GM21526 (cell line): ENCODE data around the gene TLR8.
A peak's percentile ranks its signal among the peaks of the same experiment; 100 is the strongest.

Source experiments
- ATAC-seq: cut with Tn5 transposase; IDR thresholded peaks from one replicate; pipeline ENCODE4 v1.9.1; 2021; ENCODE audit warnings: moderate library complexity; ENCODE audit not compliant: unreplicated experiment, low FRiP score

The TLR8 gene

GRCh38 chrX:12906046-12906761 lies at the start of gene TLR8:
Gene TLR8 (plus strand): TSS chrX:12906620. CDS start chrX:12906707, 87 bp downstream.
- no peak for ATAC-seq

DNA sequence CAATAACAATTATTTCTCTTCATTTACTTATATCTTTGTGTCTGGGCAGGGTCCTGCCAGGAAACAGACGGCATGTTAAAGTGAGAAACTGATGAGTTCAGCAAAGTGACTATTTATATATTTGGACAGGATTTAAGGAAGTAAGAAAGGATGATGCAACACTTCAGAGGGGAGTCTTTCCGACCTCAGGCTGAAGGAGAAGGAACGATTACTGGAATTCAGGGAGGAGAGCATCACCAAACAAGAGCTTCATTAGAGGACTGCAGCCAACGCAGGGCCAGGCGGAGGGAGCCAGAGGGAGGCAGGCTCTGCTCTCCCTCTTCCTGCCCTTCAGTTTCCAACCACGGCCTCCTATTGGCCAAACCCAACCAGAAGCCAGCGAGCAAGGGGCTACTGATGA lies 41.1 kb upstream of the TLR8 start:
- no peak for ATAC-seq

DNA sequence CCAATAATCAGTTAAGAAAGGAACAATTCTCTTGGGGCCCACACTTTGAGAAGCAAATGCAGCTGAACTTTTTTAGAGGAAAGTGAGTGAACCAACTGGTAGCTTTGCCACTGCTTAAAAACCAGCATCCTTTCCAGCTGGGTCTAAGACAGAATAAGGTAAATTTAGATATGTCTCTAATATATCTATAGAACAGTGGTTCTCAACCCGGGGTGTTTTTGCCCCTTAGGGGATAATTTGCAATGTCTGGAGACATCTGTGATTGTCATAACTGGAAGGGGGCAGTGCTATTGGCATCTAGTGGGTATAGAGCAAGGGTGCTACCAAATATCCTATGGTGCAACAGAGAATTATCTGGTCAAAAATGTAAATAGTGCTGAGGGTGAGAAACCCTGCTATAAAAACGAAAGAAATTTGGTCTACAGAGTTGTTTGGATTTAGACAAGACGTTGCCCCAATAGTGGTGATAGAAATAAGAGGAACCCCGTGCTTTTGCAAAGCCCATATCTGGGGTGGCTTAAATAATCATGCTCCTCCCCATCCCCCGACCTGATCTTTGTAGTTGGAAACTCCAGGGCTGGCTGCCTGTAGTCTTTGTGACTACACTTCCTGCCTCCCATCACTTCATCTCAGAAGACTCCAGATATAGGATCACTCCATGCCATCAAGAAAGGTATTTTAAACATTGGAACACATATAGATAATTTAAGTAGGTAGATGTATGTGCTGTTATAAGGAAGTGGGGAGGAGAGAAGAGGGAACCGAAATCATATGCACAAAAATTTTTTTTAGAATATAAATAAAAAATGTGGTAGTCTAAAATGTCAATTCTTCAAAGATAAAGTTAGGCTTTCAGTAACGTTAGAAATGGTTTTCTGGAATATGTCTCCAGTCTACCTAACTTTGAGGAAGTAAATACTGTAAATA lies 39.7 kb upstream of the TLR8 start, which contains the start of gene TLR7:
Gene TLR7, plus strand, starts transcription at position 622 of the 927 bp plus-strand sequence. CDS start 507 bp downstream, outside the sequence.
- ATAC-seq = no peak

GRCh38 chrX:12867685-12868084 lies 38.7 kb upstream of the TLR8 start:
- no peak for ATAC-seq

DNA sequence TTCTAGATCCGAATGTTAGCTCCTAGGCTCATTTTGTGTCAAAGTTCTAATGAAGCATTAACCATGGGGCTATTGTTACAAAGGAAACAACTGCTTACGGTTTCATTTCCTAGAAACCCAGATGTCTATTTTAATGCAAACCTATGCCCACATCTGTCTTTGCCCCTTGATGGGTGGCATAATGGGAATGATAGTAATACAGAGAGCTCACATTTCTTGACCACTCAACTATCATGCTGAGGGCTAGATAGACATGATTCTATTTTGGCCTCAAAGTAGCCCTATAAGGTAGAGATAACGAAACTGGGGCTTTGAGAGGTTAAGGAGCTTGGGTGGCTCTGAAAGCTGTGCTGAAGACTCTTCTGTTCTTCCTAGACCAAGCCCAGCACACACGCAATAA lies 37.7 kb upstream of the TLR8 start:
- ATAC-seq = peak; percentile 44

DNA sequence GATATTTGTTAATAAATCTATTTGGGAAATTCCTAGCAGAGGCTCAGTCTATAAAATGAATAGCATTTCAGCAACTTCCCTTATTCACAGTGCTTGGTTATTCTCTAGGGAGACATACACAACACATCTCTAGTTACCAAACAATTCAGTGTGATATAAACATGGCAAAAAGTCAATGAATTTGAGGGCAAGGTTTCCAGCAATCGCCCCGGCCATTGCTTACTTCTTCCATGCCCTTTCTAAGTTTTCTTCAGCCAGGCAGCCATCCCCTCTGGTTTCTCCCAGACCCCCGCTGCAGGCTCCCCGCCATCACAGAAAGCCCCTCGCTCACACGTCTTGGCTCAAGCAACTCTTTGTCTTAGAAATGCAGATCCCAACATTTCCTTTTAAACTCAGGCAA lies 35.2 kb upstream of the TLR8 start:
- no peak for ATAC-seq

- ATAC-seq = no peak
Measured at GRCh38 chrX:12872741-12873140, 33.7 kb upstream of the TLR8 start.

DNA sequence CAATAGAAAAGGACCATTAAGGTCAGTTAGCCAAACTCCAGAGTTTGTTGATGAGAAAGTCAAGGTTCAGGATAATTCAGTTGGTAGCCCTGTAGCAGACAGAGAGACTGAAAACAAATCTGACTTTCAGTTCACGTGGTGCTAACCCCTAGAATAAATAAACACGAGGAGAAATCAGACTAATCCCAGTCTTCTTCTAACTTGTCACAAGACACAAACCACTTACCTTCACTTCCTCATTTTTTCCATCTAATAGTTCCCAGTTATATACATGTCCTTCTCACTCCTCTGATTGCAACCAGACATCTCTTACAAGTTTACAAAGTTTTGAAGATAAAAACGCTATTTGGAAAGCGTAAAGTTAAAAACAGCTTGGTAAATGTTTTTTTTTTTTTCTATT lies 31.8 kb upstream of the TLR8 start:
- ATAC-seq = no peak

DNA sequence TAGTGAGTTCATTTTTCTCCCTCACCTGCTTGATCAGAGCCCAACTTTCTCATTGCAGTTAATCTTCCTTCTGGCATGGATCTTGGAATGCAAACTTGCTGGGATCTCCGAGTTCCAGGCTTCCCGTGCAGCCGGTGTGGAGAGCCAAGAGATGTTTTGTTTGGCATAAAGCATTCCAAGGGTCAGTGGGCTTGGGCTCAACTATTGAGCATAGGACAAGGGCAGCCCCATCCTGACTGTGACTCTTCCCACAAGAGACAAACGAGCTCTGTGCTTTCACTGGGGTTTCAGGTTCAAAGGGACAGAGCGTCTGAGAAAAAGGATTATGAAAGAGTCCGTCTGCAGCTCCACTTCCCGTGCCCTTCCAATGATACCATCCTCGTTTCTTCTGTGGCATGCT lies 29.0 kb upstream of the TLR8 start:
- ATAC-seq = no peak

- ATAC-seq = no peak
Measured at GRCh38 chrX:12878536-12878935, 27.9 kb upstream of the TLR8 start.

DNA sequence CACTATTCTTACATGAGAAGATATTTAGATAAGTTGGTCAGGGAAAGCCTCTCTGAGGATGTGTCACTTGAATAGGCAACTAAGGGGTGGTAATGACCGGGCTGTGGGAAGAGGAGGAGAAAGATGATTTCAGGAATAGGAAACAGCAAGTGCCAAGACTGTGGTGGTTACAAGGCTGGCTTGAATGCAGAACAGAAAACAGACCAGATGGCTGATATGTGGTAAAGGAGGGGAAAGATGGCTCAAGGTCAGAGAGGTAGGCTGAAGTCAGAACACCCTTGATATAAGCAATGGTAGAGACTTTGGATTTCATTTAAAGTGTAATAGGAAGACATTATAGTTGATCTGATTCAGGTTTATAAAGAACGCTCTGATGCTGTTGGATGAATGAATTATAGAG lies 24.5 kb upstream of the TLR8 start:
- ATAC-seq = no peak

- ATAC-seq = no peak
Measured at GRCh38 chrX:12885508-12885907, 20.9 kb upstream of the TLR8 start.

GRCh38 chrX:12886545-12886944 lies 19.9 kb upstream of the TLR8 start:
- no peak for ATAC-seq

DNA sequence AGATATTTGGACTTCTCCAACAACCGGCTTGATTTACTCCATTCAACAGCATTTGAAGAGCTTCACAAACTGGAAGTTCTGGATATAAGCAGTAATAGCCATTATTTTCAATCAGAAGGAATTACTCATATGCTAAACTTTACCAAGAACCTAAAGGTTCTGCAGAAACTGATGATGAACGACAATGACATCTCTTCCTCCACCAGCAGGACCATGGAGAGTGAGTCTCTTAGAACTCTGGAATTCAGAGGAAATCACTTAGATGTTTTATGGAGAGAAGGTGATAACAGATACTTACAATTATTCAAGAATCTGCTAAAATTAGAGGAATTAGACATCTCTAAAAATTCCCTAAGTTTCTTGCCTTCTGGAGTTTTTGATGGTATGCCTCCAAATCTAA lies 19.3 kb upstream of the TLR8 start:
- no peak for ATAC-seq

- ATAC-seq = no peak
Measured at GRCh38 chrX:12887767-12888166, 18.7 kb upstream of the TLR8 start.

- ATAC-seq = peak; percentile 56
Measured at GRCh38 chrX:12890467-12890866, 16.0 kb upstream of the TLR8 start.

- no peak for ATAC-seq
Measured at GRCh38 chrX:12891171-12891570, 15.2 kb upstream of the TLR8 start.

DNA sequence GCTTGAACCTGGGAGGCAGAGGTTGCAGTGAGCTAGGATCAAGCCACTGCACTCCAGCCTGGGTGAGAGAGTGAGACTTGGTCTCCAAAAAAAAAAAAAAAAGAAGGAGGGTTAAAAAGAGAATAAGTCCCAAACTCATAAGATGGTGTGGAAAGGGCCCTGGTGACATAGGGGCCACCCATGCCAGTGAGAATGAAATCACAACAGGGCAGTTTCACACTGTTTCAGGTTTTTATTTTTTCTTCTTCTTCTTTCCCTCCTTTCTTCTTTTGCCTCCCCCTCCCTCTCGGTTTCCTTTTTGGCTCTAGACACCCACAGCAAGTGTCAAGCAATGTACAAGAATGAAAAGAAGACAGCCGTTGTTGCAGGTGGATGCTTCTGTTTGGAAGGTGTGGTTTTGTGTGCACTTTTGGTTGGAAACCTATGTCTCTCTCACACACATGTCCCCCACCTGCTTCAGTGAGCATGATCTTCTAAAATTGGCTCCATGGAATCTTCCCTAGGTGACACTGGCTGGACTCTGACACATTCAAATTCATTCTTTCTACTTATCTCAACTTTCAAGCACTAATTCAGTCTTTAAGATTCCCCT lies 14.4 kb upstream of the TLR8 start:
- peak; percentile 55 for ATAC-seq

DNA sequence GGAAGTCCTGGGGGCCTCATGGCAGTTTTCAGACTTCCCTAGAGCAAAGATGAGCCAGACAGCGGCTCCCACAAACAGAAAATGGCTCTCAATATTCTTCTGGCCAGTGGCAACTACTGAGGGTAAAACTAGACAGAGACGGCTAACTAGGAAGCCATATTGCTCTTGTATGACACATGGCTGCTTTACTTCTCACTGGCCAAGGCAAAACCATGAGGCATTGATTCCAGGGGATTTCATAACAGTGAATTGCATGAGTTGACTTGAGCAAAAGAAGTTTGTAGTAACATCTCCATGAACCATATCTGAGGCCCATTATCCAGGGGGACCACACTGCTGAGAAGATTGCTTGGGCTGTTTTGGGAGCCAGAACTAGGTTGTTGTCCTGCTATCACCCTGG lies 13.7 kb upstream of the TLR8 start:
- ATAC-seq = no peak

DNA sequence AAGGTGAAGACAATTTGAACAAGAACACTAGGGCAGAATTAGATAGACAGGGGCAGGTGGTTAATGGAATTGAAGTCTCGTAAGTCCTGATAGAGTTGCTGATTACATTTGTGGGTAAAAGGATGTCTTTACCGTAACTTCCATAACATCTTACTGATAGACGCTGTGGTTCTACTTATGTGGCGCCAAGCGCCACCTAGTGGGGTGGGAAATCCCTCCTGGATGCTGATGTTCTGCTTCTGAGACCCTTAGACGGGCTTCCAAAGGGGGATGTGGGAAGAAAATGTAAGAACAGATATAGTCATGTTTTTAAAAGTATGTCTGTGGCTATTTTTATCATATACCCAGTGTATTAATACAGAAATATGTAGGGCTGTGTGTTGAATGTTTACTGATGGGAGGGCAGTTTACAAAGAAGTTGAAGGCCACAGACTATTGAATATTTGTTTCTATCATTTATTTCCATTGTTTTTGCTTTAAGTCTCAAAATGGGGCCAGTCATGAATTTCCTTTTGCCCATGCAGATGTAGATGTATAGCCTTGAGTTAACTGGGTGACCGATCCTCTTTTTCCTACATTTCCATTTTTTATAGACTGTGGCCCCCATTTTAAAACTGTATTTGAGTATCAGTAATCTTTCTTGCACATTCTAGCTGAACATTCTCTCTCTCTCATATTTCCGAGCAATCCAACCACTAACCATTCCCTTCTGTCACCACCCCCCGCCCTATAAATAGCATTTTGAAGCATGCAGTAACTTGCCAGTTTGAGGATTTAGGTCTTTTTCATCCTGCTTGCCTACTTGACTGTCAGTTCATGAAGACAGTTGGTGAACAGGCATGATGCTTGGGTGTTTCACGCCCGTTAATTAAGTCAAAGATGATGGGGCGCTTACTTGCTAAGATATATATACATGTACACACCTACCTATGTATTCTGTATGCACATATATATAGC lies 12.1 kb upstream of the TLR8 start:
- ATAC-seq = peak; percentile 34
